DOHH2 (cell line): ENCODE data around the gene EEFSEC.

Experiments used
- H3F3A ChIP-seq: fragments of 200-600 bp; sonication (generic), shearing (Covaris generic); 2 replicates; pipeline ENCODE4 v1.6.0; 2016; ENCODE audit warnings: antibody characterized with exemption, mild to moderate bottlenecking; ENCODE audit not compliant: control insufficient read depth, insufficient read depth
- H3K27ac ChIP-seq: fragments of 200-600 bp; sonication (generic); 2 replicates; pipeline ENCODE4 v1.5.1; 2014; ENCODE audit warnings: low read depth, mild to moderate bottlenecking, low read length, moderate library complexity
- H3K27me3 ChIP-seq: fragments of 200-600 bp; sonication (generic); 2 replicates; pipeline ENCODE4 v1.6.1; 2014; ENCODE audit warnings: mild to moderate bottlenecking, low read length, mixed read lengths; ENCODE audit not compliant: control insufficient read depth
- H3K36me3 ChIP-seq: fragments of 200-600 bp; sonication (generic); 2 replicates; pipeline ENCODE4 v1.6.1; 2014; ENCODE audit warnings: mild to moderate bottlenecking, low read length, moderate library complexity, mixed read lengths; ENCODE audit not compliant: control insufficient read depth
- H3K4me1 ChIP-seq: fragments of 200-600 bp; sonication (generic); 2 replicates; pipeline ENCODE4 v1.6.1; 2014; ENCODE audit warnings: mild to moderate bottlenecking, low read length, mixed read lengths; ENCODE audit not compliant: control insufficient read depth
- H3K4me2 ChIP-seq: fragments of 200-600 bp; sonication (generic); 2 replicates; pipeline ENCODE4 v1.6.0; 2014; ENCODE audit warnings: mild to moderate bottlenecking, low read length, moderate library complexity
- H3K4me3 ChIP-seq: fragments of 200-600 bp; sonication (generic); 2 replicates; pipeline ENCODE4 v1.5.1; 2014; ENCODE audit warnings: mild to moderate bottlenecking, low read length, mixed read lengths
- H3K79me2 ChIP-seq: fragments of 200-600 bp; sonication (generic); 2 replicates; pipeline ENCODE4 v1.6.1; 2014; ENCODE audit warnings: mild to moderate bottlenecking, low read length, mixed read lengths; ENCODE audit not compliant: control insufficient read depth
- H3K9me2 ChIP-seq: fragments of 200-600 bp; sonication (generic); replicated peaks from 2 replicates; pipeline ENCODE4 v1.6.1; 2014; ENCODE audit warnings: mild to moderate bottlenecking, low read length, mixed read lengths; ENCODE audit not compliant: control insufficient read depth
- H3K9me3 ChIP-seq: fragments of 200-600 bp; sonication (generic); 2 replicates; pipeline ENCODE4 v1.6.1; 2014; ENCODE audit warnings: antibody characterized with exemption, low read length, mixed read lengths; ENCODE audit not compliant: control insufficient read depth, insufficient read depth
- H4K20me1 ChIP-seq: fragments of 200-600 bp; sonication (generic); 2 replicates; pipeline ENCODE4 v1.6.0; 2014; ENCODE audit warnings: low read depth, mild to moderate bottlenecking, antibody characterized with exemption, low read length, moderate library complexity; ENCODE audit not compliant: control insufficient read depth, insufficient read depth
- EZH2phosphoT487 ChIP-seq: fragments of 200-600 bp; sonication (generic); IDR thresholded peaks from 2 replicates; pipeline ENCODE4 v1.6.1; 2017; ENCODE audit warnings: borderline replicate concordance, mild to moderate bottlenecking, antibody characterized with exemption, low read length, moderate library complexity, mixed read lengths
- TF ChIP-seq, protein P1 (sequence below): fragments of 200-600 bp; sonication (generic); IDR thresholded peaks from one replicate; pipeline ENCODE4 v1.5.1; 2014; ENCODE audit warnings: antibody characterized with exemption, mild to moderate bottlenecking, low read depth, low read length; ENCODE audit not compliant: poor library complexity, severe bottlenecking

The EEFSEC gene

DNA sequence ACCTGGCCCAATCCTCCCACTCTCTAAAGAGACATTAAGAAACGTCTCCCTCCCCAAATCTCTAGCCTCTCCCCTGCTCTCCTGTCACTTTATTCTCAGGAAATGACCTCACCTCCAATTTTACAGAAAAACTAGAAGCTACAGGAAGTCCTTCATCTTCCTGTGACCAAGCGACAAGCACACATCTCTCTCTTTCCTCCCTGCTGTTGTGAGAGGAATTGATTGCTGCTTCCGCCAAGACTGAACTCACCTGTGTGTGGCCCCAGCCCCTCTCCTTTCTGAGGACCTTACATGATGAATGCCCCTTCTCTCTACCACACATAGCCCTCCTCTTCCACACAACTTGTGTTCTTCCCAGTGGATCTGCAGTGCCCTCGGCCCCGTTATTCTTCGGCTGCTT is 295.2 kb downstream of the EEFSEC start:
- H3K27me3 ChIP-seq: no peaks in the 10 kb centered on the region
- no peak overlapping the region for H3K27ac ChIP-seq
- H3K4me1 ChIP-seq: peaks cover 16% of the 10 kb centered on the region
- H3K9me3 ChIP-seq: no peaks in the 10 kb centered on the region; the same call in 1 of the 2 replicates
- H4K20me1 ChIP-seq: no peaks in the 10 kb centered on the region
- H3K9me2 ChIP-seq: no peaks in the 10 kb centered on the region
- H3K4me3 ChIP-seq: 0 out of 2 replicates have a peak overlapping the region, but pooled peaks have one; percentile 8
- no peaks in the 10 kb centered on the region for H3K36me3 ChIP-seq
- no peaks in the 10 kb centered on the region for H3F3A ChIP-seq
- TF ChIP-seq EZH2phosphoT487: no peak
- TF ChIP-seq, protein P1, sequence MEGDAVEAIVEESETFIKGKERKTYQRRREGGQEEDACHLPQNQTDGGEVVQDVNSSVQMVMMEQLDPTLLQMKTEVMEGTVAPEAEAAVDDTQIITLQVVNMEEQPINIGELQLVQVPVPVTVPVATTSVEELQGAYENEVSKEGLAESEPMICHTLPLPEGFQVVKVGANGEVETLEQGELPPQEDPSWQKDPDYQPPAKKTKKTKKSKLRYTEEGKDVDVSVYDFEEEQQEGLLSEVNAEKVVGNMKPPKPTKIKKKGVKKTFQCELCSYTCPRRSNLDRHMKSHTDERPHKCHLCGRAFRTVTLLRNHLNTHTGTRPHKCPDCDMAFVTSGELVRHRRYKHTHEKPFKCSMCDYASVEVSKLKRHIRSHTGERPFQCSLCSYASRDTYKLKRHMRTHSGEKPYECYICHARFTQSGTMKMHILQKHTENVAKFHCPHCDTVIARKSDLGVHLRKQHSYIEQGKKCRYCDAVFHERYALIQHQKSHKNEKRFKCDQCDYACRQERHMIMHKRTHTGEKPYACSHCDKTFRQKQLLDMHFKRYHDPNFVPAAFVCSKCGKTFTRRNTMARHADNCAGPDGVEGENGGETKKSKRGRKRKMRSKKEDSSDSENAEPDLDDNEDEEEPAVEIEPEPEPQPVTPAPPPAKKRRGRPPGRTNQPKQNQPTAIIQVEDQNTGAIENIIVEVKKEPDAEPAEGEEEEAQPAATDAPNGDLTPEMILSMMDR: no peak
- no peaks in the 10 kb centered on the region for H3K79me2 ChIP-seq
- H3K4me2 ChIP-seq: peak overlapping the region; percentile 5; the same call in 1 of the 2 replicates

DNA sequence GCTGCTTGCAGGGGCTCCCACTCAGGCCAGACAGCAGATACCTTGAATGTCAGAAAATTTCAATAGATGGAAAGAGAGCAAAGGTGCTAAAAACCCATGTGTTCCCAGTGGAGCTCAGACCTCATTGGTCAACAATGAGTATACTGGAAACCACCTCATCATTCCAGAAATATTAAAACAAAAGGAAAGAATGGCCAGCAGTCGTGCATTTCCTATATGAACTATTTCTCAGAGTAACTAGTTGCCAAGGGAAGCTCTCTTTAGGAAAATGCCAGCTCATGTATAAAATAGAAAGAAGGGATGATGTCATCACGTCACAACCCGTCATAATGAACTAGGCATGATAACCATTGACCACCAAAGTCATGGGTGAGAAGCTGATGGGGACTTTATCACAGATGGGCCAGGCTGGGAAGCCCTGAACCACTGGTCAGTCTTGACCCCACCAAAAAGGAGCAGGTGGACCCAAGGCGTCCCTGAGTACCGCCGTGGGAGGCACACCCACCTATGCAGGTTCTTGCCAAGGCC is 295.9 kb downstream of the EEFSEC start:
- no peak for TF ChIP-seq EZH2phosphoT487
- TF ChIP-seq, protein P1: no peak
- Histone ChIP-seq H3K4me1 (peaks cover 16% of the 10 kb centered on the region), H3K4me2 (no peak overlapping the region), H3K9me3 (no peaks in the 10 kb centered on the region; the same call in 1 of the 2 replicates), H3K9me2 (no peaks in the 10 kb centered on the region), H3K4me3 (no peak overlapping the region), H3F3A (no peaks in the 10 kb centered on the region), H3K27me3 (peaks cover under 1% of the 10 kb centered on the region; the same call in 1 of the 2 replicates), H3K36me3 (no peaks in the 10 kb centered on the region), H3K79me2 (no peaks in the 10 kb centered on the region), H3K27ac (no peak overlapping the region), H4K20me1 (no peaks in the 10 kb centered on the region)

DNA sequence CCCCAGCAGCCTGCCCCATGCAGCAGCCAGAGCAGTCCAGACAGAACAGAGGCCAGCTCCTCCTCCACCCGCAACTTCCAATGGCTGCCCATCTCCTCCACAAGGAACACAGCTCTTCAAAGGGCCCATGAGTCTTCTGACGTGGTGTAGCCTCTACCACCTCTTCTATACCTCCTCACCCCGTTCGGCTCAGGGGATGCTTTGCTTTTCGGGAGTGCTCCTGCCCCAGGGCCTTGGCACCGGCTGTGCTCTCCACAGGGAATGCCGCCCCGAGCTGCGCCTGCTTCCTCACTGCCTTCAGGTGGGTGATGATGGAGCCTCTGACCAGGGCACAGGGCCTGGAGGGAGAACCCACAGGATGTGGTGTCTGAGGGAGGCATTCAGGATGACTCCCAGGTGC is 298.8 kb downstream of the EEFSEC start:
- Histone ChIP-seq H3F3A (no peaks in the 10 kb centered on the region), H3K27ac (no peak overlapping the region), H3K79me2 (no peaks in the 10 kb centered on the region), H3K9me3 (no peaks in the 10 kb centered on the region), H3K27me3 (peaks cover 11% of the 10 kb centered on the region), H3K36me3 (no peaks in the 10 kb centered on the region), H3K4me3 (no peak overlapping the region), H3K4me2 (no peak overlapping the region), H4K20me1 (no peaks in the 10 kb centered on the region), H3K9me2 (no peaks in the 10 kb centered on the region), H3K4me1 (peaks cover 16% of the 10 kb centered on the region)
- TF ChIP-seq EZH2phosphoT487: no peak
- TF ChIP-seq, protein P1: no peak
